NCI-H69 (cell line): ENCODE measurements around the gene EFHC2.

Source experiments
- DNase-seq: peaks from one replicate; lab custom pipeline; 2025; lab: John Stamatoyannopoulos, UW

The EFHC2 gene

GRCh38 chrX:44343412-44344141 lies at the start of gene EFHC2:
EFHC2 (minus strand) TSS chrX:44343672; CDS start chrX:44343588, 84 bp downstream.
- DNase-seq = peak; percentile 75

- no peak for DNase-seq
Measured at GRCh38 chrX:44392767-44393166, 49.3 kb upstream of the EFHC2 start.

- DNase-seq = no peak
Measured at GRCh38 chrX:44384688-44385338, 41.3 kb upstream of the EFHC2 start.

- no peak for DNase-seq
Measured at GRCh38 chrX:44382871-44383270, 39.4 kb upstream of the EFHC2 start.

- no peak for DNase-seq
Measured at GRCh38 chrX:44352758-44353157, 9.3 kb upstream of the EFHC2 start.

GRCh38 chrX:44349561-44349960 lies 6.1 kb upstream of the EFHC2 start:
- no peak for DNase-seq

GRCh38 chrX:44344687-44345086 lies 1.2 kb upstream of the EFHC2 start:
- no peak for DNase-seq

GRCh38 chrX:44344194-44344593 lies 722 bp upstream of the EFHC2 start:
- no peak for DNase-seq

GRCh38 chrX:44342866-44343265 lies 606 bp downstream of the EFHC2 start:
- peak; percentile 2 for DNase-seq

GRCh38 chrX:44338361-44338760 lies 5.1 kb downstream of the EFHC2 start:
- peak; percentile 2 for DNase-seq

GRCh38 chrX:44332437-44332836 lies 11.0 kb downstream of the EFHC2 start:
- no peak for DNase-seq

GRCh38 chrX:44330227-44330626 lies 13.2 kb downstream of the EFHC2 start:
- DNase-seq = no peak

GRCh38 chrX:44319550-44319949 lies 23.9 kb downstream of the EFHC2 start:
- no peak for DNase-seq

- no peak for DNase-seq
Measured at GRCh38 chrX:44317181-44317580, 26.3 kb downstream of the EFHC2 start.

GRCh38 chrX:44314808-44315207 lies 28.7 kb downstream of the EFHC2 start:
- DNase-seq = no peak

GRCh38 chrX:44314259-44314734 lies 29.2 kb downstream of the EFHC2 start:
- peak; percentile 55 for DNase-seq

- no peak for DNase-seq
Measured at GRCh38 chrX:44312421-44312820, 31.1 kb downstream of the EFHC2 start.

- DNase-seq = no peak
Measured at GRCh38 chrX:44310227-44310626, 33.2 kb downstream of the EFHC2 start.

GRCh38 chrX:44308869-44309268 lies 34.6 kb downstream of the EFHC2 start:
- peak; percentile 91 for DNase-seq

- DNase-seq = peak; percentile 95
Measured at GRCh38 chrX:44306356-44306755, 37.1 kb downstream of the EFHC2 start.

GRCh38 chrX:44305921-44306320 lies 37.6 kb downstream of the EFHC2 start:
- peak; percentile 94 for DNase-seq

- DNase-seq = peak; percentile 65
Measured at GRCh38 chrX:44303119-44303518, 40.4 kb downstream of the EFHC2 start.

GRCh38 chrX:44299177-44299576 lies 44.3 kb downstream of the EFHC2 start:
- no peak for DNase-seq
